ENCODE measurements around the gene SUMO1.
"Not testable (repeated sequence)": the region's sequence is repeated elsewhere in the genome, so short reads cannot be mapped to it uniquely, and the experiment has no call there.

Gene SUMO1

DNA sequence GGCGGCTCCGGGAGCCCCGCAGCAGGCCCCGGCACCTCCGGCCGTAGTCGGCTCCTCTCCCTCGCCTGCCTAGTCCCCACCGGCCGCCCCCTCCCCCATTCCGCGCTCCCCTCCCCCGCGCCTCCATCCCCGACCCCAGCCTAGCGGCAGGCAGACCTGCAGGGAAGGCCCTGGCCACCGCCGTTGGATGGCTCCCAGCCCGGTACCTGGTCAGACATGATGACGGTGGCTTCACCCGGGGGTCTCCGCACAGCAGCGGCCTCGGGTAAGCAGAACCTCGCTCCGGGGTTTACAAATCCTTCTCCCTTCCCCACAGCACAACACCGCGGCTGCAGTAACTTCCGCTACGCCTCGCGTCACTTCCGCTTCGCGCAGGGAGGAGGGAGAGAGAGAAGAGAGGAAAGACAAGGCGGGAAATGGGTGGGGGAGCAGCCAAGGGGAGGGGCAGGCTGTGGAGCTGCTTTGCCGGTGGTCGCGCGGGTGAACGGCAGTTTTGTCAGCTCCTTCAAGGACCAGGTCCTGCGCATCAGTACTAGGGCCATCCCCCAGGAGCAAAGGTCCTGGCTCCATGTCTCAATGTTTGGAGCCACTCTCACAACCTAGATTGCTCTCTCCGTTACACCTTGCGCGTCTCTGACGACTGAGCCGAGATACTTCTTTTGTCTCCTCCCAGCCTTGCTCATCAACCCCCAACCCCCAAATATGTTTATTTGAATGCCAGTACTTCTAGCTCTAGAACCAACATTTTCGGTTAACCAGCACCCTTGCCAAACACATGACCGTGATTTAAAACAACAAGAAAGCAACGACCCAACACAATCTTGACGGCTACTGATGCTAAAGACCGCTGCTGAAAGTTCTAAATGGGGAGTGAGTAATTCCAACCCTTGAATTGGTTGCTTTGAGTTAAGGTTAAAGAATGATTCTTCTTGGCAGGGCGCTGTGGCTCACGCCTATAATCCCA lies at the start of gene SUMO1:
SUMO1 (minus strand) TSS at position 364 of the 964 bp plus-strand sequence; CDS start at position 218, 146 bp downstream.
- peak; percentile 86 for DNase-seq

DNA sequence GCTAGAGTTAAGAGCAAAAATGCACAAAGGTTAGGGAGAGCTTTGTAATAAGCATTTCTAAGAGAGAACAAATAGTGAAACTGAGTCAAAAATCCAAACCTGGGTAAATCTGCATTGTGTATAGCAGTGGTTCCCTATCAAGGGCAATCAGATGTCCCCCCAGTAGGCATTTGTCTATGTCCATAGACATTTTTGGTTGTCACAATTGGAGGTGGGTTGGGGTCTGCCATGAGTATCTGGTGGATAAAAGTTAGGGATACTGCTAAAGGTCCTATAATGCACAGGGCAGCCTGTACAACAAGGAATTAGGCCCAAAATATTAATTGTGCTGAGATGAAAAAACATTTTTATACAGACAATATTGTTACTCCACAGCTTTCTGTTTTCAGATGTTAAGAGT lies 48.2 kb upstream of the SUMO1 start:
- DNase-seq, result no peak

DNA sequence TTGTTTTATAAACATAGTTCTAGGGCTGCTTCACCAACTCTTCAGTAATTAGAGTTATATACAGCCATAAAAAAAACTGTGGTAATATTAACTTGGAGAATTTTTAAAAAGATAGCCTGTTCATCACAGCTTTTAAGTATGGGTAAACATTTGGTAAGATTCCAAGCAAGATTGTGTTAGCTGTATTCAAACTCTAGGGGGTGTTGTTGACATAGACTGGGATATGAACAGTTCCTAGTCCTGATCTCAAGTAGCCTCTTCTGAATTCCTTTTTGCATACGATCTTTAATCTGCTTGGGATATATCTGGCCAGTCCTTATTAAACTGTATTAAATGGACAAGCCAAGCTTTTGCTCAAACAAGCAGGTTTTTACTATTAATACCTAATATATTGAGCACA lies 40.5 kb upstream of the SUMO1 start:
- peak; percentile 51 for DNase-seq

DNA sequence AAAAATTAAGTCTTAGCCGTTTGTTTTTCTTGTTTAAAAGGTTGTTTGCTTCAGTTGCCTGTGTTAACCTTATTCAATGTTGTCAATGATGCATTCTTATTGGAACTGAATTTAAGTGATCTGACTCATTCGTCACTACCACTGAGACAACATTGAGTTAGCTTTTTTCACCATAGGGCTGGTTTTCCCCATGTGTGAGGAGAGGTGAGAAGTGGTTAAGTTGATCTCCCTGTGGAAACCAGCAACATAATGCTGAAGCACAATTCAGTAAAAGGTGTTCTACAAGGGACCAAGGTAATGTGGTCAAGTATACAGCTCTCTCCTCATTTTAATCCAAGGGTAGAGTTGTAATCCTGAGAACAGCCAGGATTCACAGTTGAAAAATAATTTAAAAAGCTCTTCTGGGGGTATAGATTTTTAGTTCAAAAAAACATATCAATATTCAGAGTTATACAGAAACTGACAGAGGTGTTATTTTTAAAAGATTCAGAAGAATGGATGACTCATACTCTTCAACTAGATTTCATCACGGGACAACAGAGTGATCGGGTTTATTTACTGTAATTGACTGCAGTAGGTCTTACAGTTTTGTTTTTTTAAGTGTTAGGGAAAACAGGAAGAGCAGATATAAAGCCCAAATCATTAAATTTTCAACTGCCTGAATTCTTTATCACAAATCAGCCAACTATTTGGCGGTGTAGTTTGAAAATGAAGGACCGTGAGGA lies 39.8 kb upstream of the SUMO1 start:
- DNase-seq, result no peak

DNA sequence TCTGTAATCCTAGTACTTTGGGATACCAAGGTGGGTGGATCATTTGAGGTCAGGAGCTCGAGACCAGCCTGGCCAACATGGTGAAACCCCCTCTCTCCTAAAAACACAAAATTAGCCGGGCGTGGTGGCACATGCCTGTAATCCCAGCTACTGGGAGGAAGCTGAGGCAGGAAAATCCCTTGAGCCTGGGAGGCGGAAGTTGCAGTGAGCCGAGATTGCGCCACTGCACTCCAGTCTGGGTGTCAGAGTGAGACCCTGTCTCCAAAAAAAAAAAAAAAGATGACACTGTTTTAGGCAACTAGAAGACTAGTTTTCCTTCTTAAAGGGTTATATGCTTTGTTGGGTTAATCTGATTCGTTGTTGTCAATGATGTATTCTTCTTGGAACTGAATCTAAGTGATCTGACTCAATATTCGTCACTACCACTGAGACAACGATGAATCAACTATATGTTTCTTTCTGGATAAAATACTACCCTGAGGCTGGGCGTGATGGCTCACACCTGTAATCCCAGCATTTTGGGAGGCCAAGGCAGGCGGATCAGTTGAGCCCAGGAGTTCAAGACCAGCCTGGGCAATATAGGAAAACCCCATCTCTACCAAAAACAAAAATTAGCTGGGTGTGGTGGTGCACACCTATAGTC lies 37.8 kb upstream of the SUMO1 start:
- not testable (repeated sequence) for DNase-seq

DNA sequence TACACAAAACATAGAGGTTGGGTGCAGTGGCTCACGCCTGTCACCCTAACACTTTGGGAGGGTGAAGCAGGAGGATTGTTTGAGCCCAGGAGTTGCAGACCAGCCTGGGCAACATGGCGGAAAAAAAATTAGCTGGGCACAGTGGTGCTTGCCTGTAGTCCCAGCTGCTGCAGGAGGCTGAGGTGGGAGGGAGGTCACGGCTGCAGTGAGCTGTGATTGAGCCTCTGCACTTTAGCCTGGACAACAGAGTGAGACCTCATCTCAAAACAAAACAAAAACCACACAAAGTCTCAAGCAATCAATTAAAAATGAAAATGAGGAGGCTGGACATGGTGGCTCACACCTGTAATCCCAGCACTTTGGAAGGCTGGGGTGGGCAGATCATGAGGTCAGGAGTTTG lies 32.1 kb upstream of the SUMO1 start:
- DNase-seq, result no peak

DNA sequence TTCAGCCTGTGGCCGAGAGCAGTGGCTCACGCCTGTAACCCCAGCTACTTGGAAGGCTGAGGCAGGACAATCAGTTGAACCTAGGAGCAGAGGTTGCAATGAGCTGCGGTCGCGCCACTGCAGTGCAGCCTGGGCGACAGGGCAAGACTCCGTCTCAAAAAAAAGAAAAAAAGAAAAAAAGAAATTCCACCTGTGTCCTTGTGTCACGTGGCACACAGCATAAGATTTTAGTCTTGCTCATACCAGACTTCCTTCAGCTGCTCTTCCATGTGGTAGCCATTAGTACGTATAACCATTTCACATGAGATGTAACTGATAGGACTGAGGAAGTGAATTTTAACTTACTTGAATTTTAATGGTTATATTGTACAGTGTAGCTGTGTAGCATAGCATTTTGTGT lies 31.2 kb upstream of the SUMO1 start:
- DNase-seq, result no peak

DNA sequence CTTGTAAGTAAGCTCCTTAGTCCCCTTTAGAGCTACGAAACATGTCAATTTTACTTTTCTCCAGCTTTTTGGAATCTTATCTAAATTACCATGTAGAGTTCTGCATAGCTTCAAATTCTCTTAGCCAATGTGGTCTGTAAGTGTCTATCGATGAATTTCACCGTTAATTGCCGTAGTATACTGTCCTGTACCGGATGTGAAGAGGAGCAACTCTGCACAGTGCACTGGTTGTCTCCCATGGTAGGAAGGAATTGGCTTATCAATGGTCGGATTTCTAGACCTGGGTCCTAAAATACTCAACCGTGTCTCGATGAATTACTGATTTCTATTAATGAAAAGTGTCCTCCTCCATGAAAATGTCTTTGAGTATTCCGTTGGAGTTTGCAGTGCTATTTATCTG lies 29.1 kb upstream of the SUMO1 start:
- no peak for DNase-seq

DNA sequence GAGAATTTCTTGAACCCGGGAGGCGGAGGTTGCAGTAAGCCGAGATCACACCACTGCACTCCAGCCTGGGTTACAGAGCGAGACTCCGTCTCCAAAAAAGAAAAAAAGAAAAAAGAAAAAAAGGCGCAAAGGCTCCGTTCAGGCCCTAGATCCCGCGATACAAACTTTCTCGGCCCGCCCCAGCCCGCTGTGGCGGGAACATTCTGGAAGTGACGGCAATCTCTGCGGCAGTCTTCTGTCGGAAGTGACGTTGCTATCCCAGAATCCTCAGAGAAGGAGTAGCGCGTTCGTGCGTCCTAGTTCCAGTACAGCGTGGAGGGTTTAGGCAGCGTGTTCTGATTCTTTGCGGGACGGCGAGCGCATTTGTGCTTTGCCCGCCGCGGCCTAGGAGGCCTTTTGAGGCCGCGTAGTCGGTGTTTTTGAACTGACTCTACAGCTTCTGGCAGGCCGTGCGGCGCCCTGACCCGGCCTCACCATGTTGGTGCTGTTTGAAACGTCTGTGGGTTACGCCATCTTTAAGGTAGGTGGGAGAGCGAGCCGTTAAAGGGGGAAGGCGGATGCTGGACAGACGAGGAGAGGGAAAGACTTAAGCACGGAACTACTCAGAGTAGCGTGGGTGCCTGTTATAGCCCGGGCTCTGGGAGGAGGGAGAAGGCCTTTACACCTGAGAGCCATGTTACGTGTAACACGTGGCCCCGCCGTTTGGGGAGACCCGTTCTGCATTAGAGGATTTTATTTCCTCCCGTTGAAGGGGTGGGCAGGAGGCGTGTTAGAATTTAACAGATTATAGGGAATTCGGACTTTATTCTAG lies 27.3 kb upstream of the SUMO1 start, which contains the start of gene NOP58:
NOP58 (plus strand) TSS at position 297 of the 811 bp plus-strand sequence; CDS start at position 476, 179 bp downstream.
- DNase-seq, result peak; percentile 96

DNA sequence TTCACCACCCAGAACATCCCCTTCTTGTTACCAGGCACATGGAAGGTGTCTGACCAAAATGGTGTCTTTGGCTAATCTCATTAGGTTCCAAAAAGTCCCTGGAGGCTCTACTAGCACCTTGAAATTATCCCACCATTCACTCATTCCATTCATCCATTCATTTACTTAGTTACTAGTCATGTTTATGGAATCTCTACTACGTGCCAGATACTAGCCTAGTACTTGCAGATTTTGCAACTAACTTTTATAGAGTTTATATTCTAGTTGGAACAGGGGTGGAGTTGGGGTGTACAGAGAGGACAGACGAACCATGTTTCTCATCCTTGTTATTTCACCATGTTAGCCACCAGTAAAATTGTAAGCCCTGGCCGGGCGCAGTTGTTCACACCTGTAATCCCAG lies 23.1 kb upstream of the SUMO1 start:
- DNase-seq, result no peak

DNA sequence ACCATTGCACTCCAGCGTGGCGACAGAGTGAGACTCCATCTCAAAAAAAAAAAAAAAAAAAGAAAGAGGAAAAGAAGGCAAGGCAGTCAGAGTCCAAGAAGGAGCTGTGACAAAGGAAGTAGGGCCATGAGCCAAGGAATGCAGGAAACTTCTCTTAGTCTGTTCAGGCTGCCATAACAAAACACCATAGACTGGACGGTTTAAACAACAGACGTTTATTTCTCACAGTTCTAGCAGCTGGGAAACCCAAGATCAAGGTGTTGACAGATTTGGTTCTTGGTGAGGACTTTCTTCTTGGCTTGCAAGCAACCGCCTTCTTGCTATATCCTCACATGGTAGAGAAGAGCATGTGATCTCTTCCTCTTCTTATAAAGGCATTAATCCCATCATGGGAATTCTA lies 13.1 kb upstream of the SUMO1 start:
- DNase-seq, result no peak

DNA sequence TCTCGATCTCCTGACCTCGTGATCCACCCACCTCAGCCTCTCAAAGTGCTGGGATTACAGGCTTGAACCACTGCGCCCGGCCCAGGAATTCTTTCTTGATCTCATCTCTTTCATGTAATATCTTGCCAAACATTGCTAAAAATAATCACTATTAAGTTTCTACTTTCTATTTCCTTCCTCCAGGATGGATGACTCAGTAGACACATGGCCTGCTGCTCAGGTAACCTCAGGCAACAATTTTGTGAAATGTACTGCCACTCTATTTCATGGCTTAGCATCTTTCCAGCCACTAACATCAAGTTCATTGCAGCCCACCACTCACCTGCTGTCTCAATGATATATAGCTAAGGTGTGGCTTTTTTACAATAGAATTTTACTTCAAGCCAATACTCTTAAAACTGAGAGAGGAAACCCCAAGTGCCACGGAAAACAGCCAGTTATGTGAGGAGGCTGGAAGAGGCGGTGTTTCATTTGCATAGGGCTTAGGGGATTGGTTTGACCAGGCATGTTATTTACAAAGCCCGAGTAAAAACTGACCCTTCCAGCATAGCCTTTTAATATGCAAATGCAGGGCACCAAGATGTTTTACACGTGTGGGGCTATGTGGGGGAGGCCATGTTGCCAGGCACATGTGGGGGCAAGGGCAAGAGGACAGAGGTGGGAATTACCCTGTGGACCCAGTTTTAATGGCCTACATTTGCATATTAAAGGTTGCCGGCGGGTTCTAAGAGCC lies 11.3 kb upstream of the SUMO1 start:
- no peak for DNase-seq

DNA sequence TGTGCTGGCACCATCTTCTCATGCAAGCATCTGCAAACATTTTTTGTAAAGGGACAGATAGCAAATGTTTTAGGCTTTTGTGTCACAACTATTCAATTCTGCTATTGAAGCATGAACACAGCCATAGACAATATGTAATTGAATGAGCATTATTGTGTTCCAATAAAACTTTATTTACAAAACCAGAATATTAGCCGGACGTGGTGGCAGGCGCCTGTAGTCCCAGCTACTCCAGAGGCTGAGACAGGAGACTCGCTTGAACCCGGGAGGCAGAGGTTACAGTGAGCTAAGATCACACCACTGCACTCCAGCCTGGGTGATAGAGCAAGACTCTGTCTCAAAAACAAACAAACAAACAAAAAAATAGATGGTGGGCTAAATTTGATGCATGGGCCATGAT lies 9.3 kb upstream of the SUMO1 start:
- not testable (repeated sequence) for DNase-seq

DNA sequence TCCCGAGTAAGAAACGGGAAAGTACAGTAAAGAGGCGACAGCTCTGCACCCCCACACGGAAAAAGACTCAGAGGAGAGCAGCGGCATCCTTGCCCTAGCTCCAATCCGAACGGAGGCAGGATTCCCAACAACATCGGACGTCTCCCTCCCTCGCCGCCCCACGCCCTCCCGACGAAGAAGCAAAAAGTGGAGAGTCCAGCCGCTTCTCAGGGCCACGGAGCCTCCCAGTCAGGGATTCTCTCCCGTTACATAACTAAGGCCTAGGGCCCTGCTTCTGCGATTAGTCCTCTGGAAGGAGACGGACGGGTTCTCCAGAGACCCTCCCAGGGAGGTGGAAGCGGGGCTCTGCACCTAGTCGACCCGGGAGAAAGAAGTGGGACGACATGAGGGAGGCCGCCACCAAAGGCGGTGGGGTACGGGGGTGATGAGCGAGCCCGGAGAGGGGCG lies 587 bp downstream of the SUMO1 start:
- DNase-seq, result peak; percentile 44

DNA sequence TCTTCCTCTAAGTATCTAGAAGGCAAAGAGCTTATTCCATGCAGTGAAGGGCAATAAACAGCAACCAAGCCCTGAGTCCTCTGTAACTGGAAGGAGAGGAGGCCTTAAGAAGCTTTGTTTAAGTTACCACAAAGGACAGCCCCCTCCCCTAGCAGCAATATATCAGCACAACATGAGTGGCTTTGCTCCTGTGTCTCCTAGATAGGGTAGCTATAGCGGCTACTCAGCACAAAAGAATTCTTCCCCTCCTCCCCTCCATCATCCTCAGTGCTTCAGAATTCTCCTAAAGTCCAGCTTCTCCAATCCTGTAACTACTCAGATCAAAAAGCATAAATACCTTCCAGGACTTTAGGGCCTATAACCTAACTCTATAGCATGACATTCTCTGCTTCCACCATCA lies 16.5 kb downstream of the SUMO1 start:
- DNase-seq, result no peak

DNA sequence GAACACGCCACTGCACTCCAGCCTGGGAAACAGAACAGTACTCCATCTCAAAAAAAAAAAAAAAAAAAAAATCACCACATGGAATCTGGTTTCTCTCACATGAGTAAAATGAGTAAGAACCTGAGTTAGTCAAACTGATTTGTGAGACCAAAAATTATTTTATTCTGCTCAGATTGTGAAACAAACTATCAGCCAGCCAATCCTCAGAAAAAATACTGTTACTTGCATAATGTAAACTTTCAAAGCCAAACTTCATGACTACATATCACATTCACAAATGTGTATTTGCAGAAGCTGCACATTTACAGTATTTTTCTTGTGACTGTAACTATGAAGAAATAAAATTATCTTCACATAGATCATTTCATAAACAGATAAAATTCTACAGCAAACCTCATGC lies 23.2 kb downstream of the SUMO1 start:
- no peak for DNase-seq

DNA sequence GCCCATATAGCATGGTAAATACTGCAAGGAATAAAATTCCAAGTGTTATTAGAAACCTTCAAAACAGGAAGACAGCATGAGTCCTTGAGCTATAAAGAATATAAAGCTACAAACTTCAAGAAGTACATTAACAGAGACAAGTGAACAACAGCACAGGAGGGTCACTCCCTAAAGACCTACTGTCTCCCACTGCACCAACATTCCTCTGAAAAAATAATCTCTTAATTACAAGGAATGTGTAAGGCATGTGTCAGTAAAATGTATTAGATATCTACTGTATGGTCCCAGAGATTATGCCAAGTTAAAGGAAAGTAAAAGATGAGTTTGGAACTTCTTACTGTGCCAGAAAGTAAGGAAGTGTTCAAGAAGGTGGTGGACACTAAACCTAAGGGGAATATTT lies 29.9 kb downstream of the SUMO1 start:
- no peak for DNase-seq

DNA sequence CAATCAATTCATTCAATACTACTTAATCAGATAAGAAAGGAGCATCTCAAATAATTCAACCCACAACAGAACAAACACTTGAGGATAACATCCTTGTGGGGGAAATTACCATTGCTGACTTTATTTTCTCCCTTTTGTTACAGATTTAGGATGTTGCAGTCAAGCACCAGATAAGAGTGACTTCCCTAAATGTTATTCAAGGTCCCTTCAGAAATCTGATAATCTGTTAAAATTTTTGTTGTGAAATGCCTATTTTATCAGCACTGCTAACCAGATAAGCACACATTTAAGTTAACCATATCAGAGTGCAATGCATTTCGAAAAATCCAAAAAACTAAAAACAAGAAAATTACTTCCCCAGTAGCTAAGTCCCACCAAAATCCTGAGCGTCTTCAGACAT lies 33.5 kb downstream of the SUMO1 start:
- no peak for DNase-seq

DNA sequence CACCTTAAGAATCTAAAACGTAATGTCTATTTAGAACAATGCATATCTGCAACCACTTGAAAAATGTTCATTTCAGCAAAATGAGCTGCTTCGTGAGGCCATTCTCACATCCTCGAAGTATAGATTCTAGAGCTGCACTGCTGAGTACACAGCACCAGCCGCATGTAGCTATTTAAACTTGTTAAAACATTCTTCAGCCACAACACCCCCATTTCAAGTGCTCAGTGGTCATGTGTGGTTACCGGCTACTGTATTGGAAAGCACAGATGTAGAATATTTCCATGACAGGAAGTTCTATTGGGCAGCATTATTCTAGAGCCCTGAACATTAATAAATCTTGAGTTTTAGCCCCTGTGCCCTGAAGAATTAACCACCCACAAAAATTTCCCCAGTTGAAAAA lies 35.0 kb downstream of the SUMO1 start:
- no peak for DNase-seq

DNA sequence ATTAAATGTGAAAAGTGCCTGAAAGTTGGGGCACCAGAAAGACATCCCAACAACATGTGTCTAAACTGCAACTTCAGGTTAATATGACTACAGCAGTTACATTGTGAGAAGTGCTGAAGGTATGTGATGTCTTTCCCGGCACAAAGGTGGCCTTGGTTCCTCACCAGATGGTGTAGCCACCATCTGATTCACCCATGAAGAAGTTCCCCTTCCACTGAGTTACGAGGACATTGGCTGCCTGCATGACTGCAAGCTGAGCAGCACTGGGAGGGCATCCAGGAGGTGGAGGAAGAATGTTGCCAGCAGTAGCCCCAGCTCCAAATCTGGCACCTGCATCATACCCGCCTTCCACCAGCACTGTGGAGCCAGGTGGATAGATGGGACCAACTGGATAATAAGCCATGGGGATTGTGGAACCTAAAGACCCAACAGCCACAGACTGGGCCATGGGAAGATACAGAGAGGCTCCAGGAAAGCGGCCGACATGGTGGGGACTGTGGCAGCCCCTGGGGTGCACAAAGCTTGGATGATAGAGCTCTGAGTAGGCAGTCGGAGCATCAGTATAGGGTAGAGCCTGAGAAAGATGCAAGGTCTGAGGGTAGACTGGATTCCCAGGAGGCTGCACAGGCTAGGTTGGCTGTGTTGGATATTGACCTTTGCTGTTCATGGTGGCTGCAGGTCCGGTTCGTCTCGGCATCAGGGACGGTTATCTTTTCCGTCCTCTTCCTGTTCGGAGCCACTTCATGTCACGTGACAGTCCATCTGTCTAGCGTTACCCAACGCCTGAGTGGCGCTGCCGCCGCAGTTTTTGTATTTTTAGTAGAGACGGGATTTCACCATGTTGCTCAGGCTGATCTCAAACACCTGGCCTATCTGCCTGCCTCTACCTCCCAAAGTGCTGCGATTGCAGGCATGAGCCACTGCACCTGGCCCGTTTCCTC lies 36.9 kb downstream of the SUMO1 start:
- no peak for DNase-seq

DNA sequence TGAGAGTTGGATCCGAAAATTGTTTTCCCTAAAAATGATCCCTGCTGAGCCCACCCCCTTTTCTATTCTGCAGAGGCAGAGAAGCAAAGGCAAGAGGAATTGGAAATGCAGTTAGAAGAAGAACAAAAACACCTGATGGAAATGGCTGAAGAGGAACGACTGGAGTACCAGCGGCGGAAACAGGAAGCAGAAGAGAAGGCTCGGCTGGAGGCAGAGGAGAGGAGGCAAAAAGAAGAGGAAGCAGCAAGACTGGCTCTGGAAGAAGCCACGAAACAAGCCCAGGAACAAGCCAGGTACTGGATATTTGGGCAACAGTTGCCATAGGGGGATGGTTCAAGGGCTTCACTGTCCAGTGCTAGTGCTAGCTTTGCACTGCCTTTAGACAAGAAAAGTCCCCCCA lies 41.7 kb downstream of the SUMO1 start:
- DNase-seq, result no peak
